ENCODE data around the gene ARHGAP15. TPM values are rescaled to one million over a fixed set of nuclear protein-coding genes. Genes with fewer than 3 reads are reported as not detected.
A peak's percentile ranks its signal among the peaks of the same experiment; 100 is the strongest.

The ARHGAP15 gene
- total RNA-seq, 1 donor from 2014 or later = 9.1 TPM

- Histone ChIP-seq H3K27ac (no peak overlapping the region), H3K4me1 (no peaks in the 10 kb centered on the region), H3K36me3 (no peaks in the 10 kb centered on the region), H3K9me3 (no peaks in the 10 kb centered on the region), H3K27me3 (no peaks in the 10 kb centered on the region), H3K4me3 (no peak overlapping the region)
- no peak for DNase-seq (ENCODE audit: extremely low spot score in 2 of 2)
- intact Hi-C loops (cut with DNase I) = no loop called here
- TF ChIP-seq POLR2A (IDR thresholded peaks at IDR 0.05) (no peak), POLR2AphosphoS5 (IDR thresholded peaks at IDR 0.05; ENCODE audit: insufficient read depth in 1 of 2, low read depth in 1 of 2) (no peak), CTCF (IDR thresholded peaks at IDR 0.05) (no peak)
These were observed 556.3 kb downstream of the ARHGAP15 start for GRCh38 chr2:143685421-143686078.

GRCh38 chr2:143686585-143687164 is 557.5 kb downstream of the ARHGAP15 start:
- H3K36me3 ChIP-seq = no peaks in the 10 kb centered on the region
- TF ChIP-seq POLR2A (IDR thresholded peaks at IDR 0.05) = no peak
- peak in 1 of 3 experiments; percentile 11 for TF ChIP-seq CTCF (IDR thresholded peaks at IDR 0.05)
- DNase-seq (ENCODE audit: extremely low spot score in 2 of 2) = no peak
- no peaks in the 10 kb centered on the region for H3K27me3 ChIP-seq
- H3K4me3 ChIP-seq = no peak overlapping the region
- H3K4me1 ChIP-seq = no peaks in the 10 kb centered on the region
- no peak overlapping the region for H3K27ac ChIP-seq
- no peaks in the 10 kb centered on the region for H3K9me3 ChIP-seq
- intact Hi-C loops (cut with DNase I) = no loop called here

- TF ChIP-seq POLR2A (IDR thresholded peaks at IDR 0.05) = no peak
- TF ChIP-seq CTCF (IDR thresholded peaks at IDR 0.05) = no peak
- no peak for TF ChIP-seq POLR2AphosphoS5 (IDR thresholded peaks at IDR 0.05; ENCODE audit: insufficient read depth in 1 of 2, low read depth in 1 of 2)
- no peaks in the 10 kb centered on the region for H3K36me3 ChIP-seq
- H3K4me1 ChIP-seq = no peaks in the 10 kb centered on the region
- intact Hi-C loops (cut with DNase I) = no loop called here
- no peaks in the 10 kb centered on the region for H3K27me3 ChIP-seq
- no peak overlapping the region for H3K27ac ChIP-seq
- H3K4me3 ChIP-seq = no peak overlapping the region
- H3K9me3 ChIP-seq = no peaks in the 10 kb centered on the region
- no peak for DNase-seq (ENCODE audit: extremely low spot score in 2 of 2)
These were observed 559.0 kb downstream of the ARHGAP15 start for GRCh38 chr2:143688248-143688647.

- no peak for DNase-seq (ENCODE audit: extremely low spot score in 2 of 2)
- Histone ChIP-seq H3K4me3 (no peak overlapping the region), H3K27ac (no peak overlapping the region), H3K27me3 (no peaks in the 10 kb centered on the region), H3K4me1 (no peaks in the 10 kb centered on the region), H3K36me3 (no peaks in the 10 kb centered on the region), H3K9me3 (no peaks in the 10 kb centered on the region)
- no peak for TF ChIP-seq CTCF (IDR thresholded peaks at IDR 0.05)
- no peak for TF ChIP-seq POLR2A (IDR thresholded peaks at IDR 0.05)
- TF ChIP-seq POLR2AphosphoS5 (IDR thresholded peaks at IDR 0.05; ENCODE audit: insufficient read depth in 1 of 2, low read depth in 1 of 2) = no peak
- intact Hi-C loops (cut with DNase I) = no loop called here
These were observed 559.6 kb downstream of the ARHGAP15 start for GRCh38 chr2:143688815-143689214.

GRCh38 chr2:143689541-143689940 is 560.3 kb downstream of the ARHGAP15 start:
- DNase-seq (ENCODE audit: extremely low spot score in 2 of 2) = no peak
- H3K4me1 ChIP-seq = no peaks in the 10 kb centered on the region
- no peak for TF ChIP-seq POLR2A (IDR thresholded peaks at IDR 0.05)
- TF ChIP-seq CTCF (IDR thresholded peaks at IDR 0.05) = no peak
- TF ChIP-seq POLR2AphosphoS5 (IDR thresholded peaks at IDR 0.05; ENCODE audit: insufficient read depth in 1 of 2, low read depth in 1 of 2) = no peak
- H3K36me3 ChIP-seq = no peaks in the 10 kb centered on the region
- no peaks in the 10 kb centered on the region for H3K9me3 ChIP-seq
- intact Hi-C loops (cut with DNase I) = no loop called here
- no peaks in the 10 kb centered on the region for H3K27me3 ChIP-seq
- no peak overlapping the region for H3K4me3 ChIP-seq
- no peak overlapping the region for H3K27ac ChIP-seq

All from vagina (tissue), 2 donors.